DOHH2 (cell line): ENCODE data around the gene GFER.

Experiments used
- EZH2phosphoT487 ChIP-seq: fragments of 200-600 bp; sonication (generic); IDR thresholded peaks from 2 replicates; pipeline ENCODE4 v1.6.1; 2017; ENCODE audit warnings: borderline replicate concordance, mild to moderate bottlenecking, antibody characterized with exemption, low read length, moderate library complexity, mixed read lengths
- TF ChIP-seq, protein P1 (sequence below): fragments of 200-600 bp; sonication (generic); IDR thresholded peaks from one replicate; pipeline ENCODE4 v1.5.1; 2014; ENCODE audit warnings: antibody characterized with exemption, mild to moderate bottlenecking, low read depth, low read length; ENCODE audit not compliant: poor library complexity, severe bottlenecking

DNA sequence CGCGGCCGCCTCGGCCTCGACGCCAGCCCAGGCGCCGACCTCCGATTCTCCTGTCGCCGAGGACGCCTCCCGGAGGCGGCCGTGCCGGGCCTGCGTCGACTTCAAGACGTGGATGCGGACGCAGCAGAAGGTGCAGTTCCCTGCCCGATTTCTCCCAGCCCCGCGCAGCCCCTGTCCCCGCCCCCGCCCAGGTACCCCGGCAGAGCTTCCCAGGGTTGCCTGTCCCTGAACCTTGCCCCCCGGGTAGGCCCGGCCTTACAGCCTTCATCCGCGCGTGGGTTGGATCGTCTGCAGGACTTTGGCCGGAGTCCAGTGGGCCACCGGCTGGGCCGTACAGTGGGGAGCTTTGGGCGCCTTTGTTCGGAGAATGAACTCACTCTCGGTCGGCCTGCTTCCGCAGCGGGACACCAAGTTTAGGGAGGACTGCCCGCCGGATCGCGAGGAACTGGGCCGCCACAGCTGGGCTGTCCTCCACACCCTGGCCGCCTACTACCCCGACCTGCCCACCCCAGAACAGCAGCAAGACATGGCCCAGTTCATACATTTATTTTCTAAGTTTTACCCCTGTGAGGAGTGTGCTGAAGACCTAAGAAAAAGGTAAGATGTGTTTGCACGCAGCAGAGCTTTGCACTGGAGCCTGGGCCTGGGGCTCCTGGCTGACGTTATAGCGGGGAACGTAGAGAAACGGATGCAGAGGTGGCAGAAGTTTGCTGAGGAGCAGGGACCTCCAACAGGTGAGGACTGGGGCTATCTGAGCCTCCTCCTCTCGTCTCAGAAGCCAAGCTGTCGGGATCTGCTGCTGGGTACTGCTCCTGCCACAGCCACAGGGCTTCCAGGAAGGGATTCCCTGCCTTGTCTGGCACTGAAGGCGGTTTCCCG, 593 bp downstream of the GFER start:
- TF ChIP-seq, protein P1, sequence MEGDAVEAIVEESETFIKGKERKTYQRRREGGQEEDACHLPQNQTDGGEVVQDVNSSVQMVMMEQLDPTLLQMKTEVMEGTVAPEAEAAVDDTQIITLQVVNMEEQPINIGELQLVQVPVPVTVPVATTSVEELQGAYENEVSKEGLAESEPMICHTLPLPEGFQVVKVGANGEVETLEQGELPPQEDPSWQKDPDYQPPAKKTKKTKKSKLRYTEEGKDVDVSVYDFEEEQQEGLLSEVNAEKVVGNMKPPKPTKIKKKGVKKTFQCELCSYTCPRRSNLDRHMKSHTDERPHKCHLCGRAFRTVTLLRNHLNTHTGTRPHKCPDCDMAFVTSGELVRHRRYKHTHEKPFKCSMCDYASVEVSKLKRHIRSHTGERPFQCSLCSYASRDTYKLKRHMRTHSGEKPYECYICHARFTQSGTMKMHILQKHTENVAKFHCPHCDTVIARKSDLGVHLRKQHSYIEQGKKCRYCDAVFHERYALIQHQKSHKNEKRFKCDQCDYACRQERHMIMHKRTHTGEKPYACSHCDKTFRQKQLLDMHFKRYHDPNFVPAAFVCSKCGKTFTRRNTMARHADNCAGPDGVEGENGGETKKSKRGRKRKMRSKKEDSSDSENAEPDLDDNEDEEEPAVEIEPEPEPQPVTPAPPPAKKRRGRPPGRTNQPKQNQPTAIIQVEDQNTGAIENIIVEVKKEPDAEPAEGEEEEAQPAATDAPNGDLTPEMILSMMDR = no peak
- no peak for TF ChIP-seq EZH2phosphoT487
